GM21723 (cell line): Measurements from ENCODE around the gene AFAP1L2.

ENCODE experiments used
- ATAC-seq: cut with Tn5 transposase; IDR thresholded peaks from one replicate; pipeline ENCODE4 v1.9.1; 2021; ENCODE audit warnings: mild to moderate bottlenecking, moderate library complexity; ENCODE audit not compliant: unreplicated experiment

Gene AFAP1L2

DNA sequence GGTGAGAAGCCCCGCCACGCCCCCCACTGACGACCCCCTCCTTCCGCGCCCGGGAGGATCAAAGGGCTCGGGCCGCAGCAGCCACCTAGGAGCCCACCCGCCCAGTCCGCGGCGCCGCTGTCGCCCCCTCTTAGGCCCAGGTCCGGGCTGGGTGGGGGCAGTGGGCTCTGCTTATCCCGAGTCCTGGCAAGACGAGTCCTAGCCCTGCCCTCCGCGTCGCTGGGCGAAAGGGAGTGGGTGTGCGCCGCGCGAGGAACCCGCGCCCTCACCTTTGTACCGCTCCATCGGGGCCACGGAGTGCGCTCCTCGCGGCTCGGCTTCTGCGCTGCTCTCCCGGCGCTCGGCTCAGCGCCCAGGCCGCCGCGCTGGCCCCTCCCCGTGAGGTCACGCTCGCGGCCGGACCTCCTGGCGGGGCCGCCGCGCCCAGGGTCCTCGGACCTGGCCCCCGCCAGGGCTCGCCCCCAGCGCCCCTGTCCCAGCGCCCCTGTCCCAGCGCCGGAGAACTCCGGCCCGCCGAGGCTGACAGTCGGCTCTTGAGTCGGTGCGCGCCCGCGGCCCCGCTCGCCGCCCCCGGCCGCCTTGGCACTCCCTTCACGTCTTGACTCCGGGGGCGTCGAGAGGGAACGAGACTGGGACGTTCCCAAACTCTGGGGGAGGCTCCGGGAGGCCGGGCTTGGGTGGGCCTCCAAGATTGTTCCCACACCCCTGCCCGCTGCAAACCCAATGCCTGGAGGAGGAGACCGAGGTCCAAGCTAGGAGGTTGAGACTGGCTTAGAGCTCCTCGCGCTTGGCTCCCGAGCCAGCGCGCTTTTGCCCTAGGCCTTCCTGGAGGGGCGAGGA, at the start of gene AFAP1L2:
Gene AFAP1L2, minus strand, starts transcription at position 332 of the 840 bp plus-strand sequence. Its CDS starts 47 bp downstream, at position 285.
- ATAC-seq = peak; percentile 39

- no peak for ATAC-seq
These were observed 49.3 kb upstream of the AFAP1L2 start for GRCh38 chr10:114453576-114453975.

DNA sequence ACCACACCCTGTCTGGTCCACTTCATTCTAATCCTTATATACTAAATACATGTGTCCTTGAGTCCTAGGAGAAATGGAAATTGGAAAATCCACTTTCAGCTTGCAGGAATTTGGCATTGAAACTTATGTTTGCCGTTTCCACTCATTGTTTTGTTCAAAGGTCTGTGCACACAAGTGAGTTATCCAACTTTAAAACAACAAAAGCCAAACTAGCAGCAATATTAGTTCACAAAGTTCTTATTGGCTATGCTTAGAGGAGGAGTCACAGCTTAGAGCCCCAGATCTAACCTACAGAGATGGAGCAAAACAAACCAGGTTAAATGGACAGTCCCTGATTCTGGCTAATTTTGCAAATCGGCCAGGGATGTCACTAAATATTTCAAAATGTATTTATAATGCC, 44.6 kb upstream of the AFAP1L2 start:
- ATAC-seq = no peak

DNA sequence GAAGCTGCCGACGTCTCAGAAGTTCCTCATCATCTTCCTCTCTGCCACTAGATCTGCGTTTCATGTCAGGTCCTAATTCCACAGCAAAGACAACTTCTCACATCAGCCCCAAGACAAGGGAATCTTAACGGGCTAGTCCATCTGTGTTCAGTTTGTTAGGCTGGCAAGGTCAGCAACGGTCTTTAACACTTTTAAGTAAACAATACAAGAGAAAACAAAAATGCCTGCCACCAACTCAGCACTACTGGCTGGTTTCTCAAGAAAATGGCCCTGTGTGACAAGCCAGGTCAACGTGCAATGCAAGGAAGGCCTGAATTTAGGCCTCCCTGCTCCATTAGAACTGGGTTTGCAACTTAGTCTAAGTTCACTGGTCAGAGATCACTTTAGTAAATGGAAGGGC, 41.0 kb upstream of the AFAP1L2 start:
- no peak for ATAC-seq

- ATAC-seq = no peak
These were observed 40.5 kb upstream of the AFAP1L2 start for GRCh38 chr10:114444819-114445218.

DNA sequence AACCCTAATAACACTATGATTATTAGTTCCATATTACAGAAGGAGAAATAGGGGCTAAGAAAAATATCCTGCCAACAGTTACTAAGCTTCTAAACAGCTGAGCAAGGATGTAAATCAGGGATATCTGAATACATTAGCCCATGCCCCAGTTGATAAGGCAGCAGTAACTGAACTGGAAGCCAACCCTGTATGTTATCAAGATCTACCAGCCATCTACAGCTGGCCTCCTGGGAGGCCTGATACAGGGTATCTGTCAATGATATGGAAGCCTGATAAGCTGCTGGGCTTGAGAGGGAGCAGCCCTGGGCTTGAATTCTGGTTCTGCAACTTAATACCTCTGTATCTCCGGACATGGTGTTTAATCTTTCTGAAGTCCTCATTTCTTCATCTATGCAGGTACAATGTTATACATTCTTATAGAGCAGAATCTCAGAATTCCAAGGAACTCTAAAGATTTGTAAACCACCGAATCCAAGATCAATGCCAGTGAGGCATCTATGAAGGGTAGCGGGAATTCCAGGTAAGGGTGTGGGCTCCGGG, 37.9 kb upstream of the AFAP1L2 start:
- no peak for ATAC-seq

DNA sequence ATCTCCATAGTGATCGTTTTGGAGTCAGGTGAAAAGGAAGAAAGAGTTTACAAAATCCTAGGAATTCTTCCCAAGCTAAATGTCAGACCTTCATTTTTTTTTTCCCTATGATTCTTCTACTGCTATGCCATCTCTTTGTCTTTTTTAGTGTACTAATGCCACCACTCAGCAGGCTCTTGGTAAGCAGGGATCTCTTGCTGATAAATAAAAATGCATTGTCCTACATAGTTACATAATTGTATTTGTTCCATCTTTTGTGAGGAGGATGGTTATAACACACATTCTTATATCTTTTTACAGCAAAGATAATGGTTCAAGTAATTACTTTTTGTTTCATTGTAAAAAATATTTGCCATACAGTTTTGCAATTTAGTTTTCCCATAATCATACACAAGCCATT, 36.8 kb upstream of the AFAP1L2 start:
- ATAC-seq = no peak

GRCh38 chr10:114437473-114438292, 33.4 kb upstream of the AFAP1L2 start:
- no peak for ATAC-seq

- no peak for ATAC-seq
These were observed 32.6 kb upstream of the AFAP1L2 start for GRCh38 chr10:114436941-114437340.

- no peak for ATAC-seq
These were observed 28.3 kb upstream of the AFAP1L2 start for GRCh38 chr10:114432566-114433093.

GRCh38 chr10:114431414-114432135, 27.3 kb upstream of the AFAP1L2 start:
- ATAC-seq = no peak

GRCh38 chr10:114430688-114431413, 26.5 kb upstream of the AFAP1L2 start:
- ATAC-seq = no peak

DNA sequence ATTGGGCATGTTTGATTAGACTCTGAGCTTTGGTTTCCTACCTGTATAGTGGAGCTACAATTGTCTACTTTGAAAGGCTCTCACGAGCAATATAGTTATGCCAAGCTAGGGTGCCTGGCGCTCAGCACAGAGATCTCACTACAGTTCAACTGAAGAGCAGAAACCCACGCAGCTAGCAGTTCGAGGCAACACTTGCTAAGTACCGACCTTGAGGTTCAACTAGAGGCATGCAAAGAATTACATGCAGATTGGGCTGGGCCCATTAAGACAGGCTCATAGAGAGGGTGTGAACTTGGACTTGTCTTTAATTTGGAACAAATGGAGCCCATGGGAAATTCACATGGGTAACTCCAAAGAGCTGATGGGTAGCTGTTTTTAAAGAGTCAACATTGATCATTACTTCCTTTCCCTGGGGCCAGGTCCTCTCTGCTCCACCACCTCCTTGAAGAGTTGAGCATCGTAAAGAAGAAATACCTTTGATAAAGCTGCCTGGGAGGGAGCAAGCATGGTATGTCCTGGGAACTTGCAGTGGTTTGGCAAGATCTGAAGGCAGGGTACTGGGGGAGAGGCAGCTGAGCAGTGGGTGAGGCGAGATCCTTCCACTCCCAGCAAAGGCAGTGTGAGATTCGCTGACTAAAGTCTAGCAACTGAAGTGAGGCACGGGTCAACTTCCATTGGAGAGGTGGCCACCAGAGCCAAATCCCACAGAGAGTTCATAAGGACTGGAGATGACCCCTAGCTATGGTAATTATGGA, 25.5 kb upstream of the AFAP1L2 start:
- ATAC-seq = no peak

DNA sequence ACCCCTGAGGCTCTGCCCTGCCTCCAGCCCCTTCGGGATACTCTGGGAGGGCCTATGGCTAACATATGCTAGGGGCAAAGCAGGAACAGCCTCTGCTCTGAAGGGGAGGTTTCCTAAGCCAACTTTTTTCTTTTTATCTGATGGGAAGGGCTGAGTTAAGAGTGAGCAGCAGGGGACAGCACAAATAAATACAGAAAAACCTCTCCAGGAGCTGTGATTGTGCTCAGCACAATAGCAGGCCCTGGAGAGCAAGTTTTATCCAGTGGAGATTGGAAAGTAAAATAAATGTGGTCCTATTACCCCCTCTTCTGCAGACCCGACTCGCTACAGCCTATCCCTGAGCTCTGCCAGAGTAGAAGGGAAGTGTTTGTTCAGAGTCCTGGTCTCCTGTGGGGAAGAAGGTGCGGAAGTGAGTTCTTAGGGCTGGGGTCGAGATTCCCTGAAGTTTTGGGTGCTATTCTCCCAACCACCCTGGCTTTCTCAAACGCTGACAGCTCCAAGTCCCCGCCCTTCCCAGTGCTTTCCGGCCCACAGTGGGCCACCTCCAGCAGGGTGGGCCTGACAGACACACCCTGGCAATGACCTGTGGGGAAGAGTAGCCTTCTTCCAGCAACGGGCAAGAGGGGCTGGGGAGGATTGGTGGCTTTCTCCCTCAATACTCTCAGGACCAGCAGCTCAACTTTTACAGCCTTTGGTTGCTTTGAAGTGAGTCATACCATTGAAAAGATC, 23.0 kb upstream of the AFAP1L2 start:
- ATAC-seq = no peak

GRCh38 chr10:114426476-114426875, 22.2 kb upstream of the AFAP1L2 start:
- no peak for ATAC-seq

GRCh38 chr10:114420811-114421485, 16.6 kb upstream of the AFAP1L2 start:
- no peak for ATAC-seq

- no peak for ATAC-seq
These were observed 13.8 kb upstream of the AFAP1L2 start for GRCh38 chr10:114418109-114418508.
